ENCODE data around the gene GPBAR1. TPM values are rescaled to one million over a fixed set of nuclear protein-coding genes. Genes with fewer than 3 reads are reported as not detected.

GPBAR1 gene
- total and polyA plus RNA-seq, 2 donors (not counting 1 experiment from before 2014, with no cell fraction given) = 0.66 to 0.81 TPM

DNA sequence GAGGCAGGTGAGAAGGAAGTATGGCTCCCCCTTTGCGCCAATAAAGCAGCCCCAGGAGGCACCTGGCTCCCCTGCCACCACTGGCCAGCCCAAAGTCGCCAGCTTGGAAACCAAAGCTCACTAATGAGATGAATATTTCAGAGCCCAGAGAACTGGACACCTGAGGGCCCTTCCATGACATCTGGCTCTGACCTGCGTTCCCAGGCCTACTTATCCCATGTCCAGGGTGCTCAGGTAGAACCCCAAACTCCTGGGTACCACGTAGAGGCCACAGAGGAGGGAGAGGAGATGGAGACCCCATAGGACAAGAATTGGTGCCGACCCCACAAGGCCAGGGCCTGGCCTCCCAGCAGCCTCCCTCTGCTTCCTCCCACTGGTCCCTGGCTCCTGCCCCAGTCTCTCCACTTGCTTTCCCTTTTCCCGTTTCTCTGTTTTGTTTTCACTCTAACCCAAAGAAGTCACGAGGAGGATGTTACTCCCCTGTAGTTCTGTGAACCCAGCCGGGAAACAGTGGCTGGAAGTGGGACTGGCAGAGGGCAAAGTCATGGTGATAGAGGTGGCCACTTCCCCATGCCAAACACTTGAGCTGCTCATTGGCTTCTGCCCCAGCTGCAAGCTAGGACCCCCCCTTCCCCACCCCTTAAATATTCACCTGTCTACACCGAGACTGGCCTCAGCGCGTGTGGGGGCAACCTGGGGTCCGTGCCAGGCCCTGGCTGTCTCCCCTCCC is 30.7 kb downstream of the GPBAR1 start:
- H3K4me2 ChIP-seq (replicated peaks; ENCODE audit: low read depth, low read length, poor library complexity, severe bottlenecking) = peak overlapping the region; percentile 93
- H3K4me1 Mint-ChIP-seq = peaks cover 69% of the 10 kb centered on the region

More for the DNA sequence above, 30.7 kb downstream of the GPBAR1 start:
- Mint-ChIP-seq H3K27ac (peak overlapping the region; percentile 93), H3K27me3 (no peaks in the 10 kb centered on the region), H3K9me3 (ENCODE audit: insufficient read depth) (no peaks in the 10 kb centered on the region), H3K4me3 (peak overlapping the region; percentile 89)
- H3K36me3 ChIP-seq (replicated peaks in 1 of 2; ENCODE audit: control extremely low read depth in 1 of 2, control insufficient read depth in 1 of 2, extremely low read depth in 1 of 2, insufficient read depth in 2 of 2, low read length in 1 of 2) = no peaks in the 10 kb centered on the region
- H3K27ac ChIP-seq (ENCODE audit: low read length in 2 of 2) = peak overlapping the region; percentile 92 to 98
- ATAC-seq (ENCODE audit: low read depth) (no peak), DNase-seq (peak; percentile 60)
- no peaks in the 10 kb centered on the region for H3K27me3 ChIP-seq (replicated peaks in 1 of 4; ENCODE audit: control extremely low read depth in 1 of 4, control insufficient read depth in 3 of 4, insufficient read depth in 4 of 4, low read length in 3 of 4)
- TF ChIP-seq CTCF (IDR thresholded peaks at IDR 0.05) (no peak), EZH2 (IDR thresholded peaks at IDR 0.05; ENCODE audit: borderline replicate concordance, insufficient read depth, low read depth, low read length, poor library complexity, severe bottlenecking) (no peak)
- H3K9ac ChIP-seq (ENCODE audit: low read length) = peak overlapping the region; percentile 97
- ChIA-PET CTCF (interaction anchor here (0.8 to 15.5 kb wide), 14 partner anchors 8 to 124 kb away, joined by 3 to 331 read pairs (median 6); partner anchors contain the start of genes AAMP, CATIP and PNKD), POLR2A (interaction anchor here (0.6 to 3.4 kb wide), 7 partner anchors 16 to 105 kb away, joined by 3 to 32 read pairs (median 6); partner anchors contain the start of genes AAMP, CATIP and PNKD)
- no peaks in the 10 kb centered on the region for H4K20me1 ChIP-seq (ENCODE audit: control insufficient read depth, insufficient read depth, low read length, poor library complexity, severe bottlenecking)
- peak overlapping the region; percentile 50 to 95 (median 87) for H3K4me3 ChIP-seq (ENCODE audit: control extremely low read depth in 1 of 5, extremely low read depth in 1 of 5, insufficient read depth in 1 of 5, low read depth in 2 of 5, low read length in 4 of 5)
- WGBS (ENCODE audit: insufficient coverage) = 14% methylated on average over 10 of the region's 12 CpGs
- peak overlapping the region; percentile 72 for H2AFZ ChIP-seq (ENCODE audit: insufficient read depth, low read depth, low read length, poor library complexity, severe bottlenecking)
- H3K9me3 ChIP-seq (ENCODE audit: control extremely low read depth in 1 of 3, control insufficient read depth in 2 of 3, insufficient read depth in 1 of 3, low read length in 2 of 3) = no peaks in the 10 kb centered on the region
- peaks cover 77% of the 10 kb centered on the region for H3K79me2 ChIP-seq (ENCODE audit: control insufficient read depth, insufficient read depth, low read length)
- peaks cover 64 to 79% of the 10 kb centered on the region in 2 donors for H3K4me1 ChIP-seq (ENCODE audit: control insufficient read depth in 2 of 2, insufficient read depth in 2 of 2, low read length in 2 of 2)
- intact Hi-C loops (cut with micrococcal nuclease) = loop anchor here (1.0 to 5.0 kb wide), 8 partner anchors 10 to 591 kb away; partner anchors contain the start of genes CATIP, CNOT9, USP37 and WNT10A
